LNCaP clone FGC (cell line): Measurements from ENCODE around the gene ZNF512B.
A peak's percentile ranks its signal among the peaks of the same experiment; 100 is the strongest.
"Not testable (repeated sequence)": the region's sequence is repeated elsewhere in the genome, so short reads cannot be mapped to it uniquely, and the experiment has no call there.

Source experiments
- DNase-seq: peaks from one replicate; pipeline ENCODE4 v3.0.0-alpha.2; 2011; ENCODE audit warnings: low read depth
- H3K4me3 ChIP-seq: 2 replicates; pipeline ENCODE4 v1.5.1; 2011; ENCODE audit warnings: mild to moderate bottlenecking, low read depth, low read length, control low read depth
- CTCF ChIP-seq: IDR thresholded peaks from 2 replicates; pipeline ENCODE4 v1.5.1; 2012; ENCODE audit warnings: mild to moderate bottlenecking; ENCODE audit not compliant: control insufficient read depth, insufficient read depth; ENCODE audit errors: extremely low read depth

ZNF512B gene, protein sequence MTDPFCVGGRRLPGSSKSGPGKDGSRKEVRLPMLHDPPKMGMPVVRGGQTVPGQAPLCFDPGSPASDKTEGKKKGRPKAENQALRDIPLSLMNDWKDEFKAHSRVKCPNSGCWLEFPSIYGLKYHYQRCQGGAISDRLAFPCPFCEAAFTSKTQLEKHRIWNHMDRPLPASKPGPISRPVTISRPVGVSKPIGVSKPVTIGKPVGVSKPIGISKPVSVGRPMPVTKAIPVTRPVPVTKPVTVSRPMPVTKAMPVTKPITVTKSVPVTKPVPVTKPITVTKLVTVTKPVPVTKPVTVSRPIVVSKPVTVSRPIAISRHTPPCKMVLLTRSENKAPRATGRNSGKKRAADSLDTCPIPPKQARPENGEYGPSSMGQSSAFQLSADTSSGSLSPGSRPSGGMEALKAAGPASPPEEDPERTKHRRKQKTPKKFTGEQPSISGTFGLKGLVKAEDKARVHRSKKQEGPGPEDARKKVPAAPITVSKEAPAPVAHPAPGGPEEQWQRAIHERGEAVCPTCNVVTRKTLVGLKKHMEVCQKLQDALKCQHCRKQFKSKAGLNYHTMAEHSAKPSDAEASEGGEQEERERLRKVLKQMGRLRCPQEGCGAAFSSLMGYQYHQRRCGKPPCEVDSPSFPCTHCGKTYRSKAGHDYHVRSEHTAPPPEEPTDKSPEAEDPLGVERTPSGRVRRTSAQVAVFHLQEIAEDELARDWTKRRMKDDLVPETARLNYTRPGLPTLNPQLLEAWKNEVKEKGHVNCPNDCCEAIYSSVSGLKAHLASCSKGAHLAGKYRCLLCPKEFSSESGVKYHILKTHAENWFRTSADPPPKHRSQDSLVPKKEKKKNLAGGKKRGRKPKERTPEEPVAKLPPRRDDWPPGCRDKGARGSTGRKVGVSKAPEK

GRCh38 chr20:63969838-63970713, at the start of gene ZNF512B:
TSS of gene ZNF512B (minus strand) at chr20:63969930. CDS start at chr20:63967950, 1,980 bp downstream.
- no peak for DNase-seq
- peak within 1 kb of the TSS; percentile 72 for H3K4me3 ChIP-seq
- TF ChIP-seq CTCF = 0 out of 2 replicates have a peak, but pooled peaks have one; percentile 1

- no peak overlapping the region for H3K4me3 ChIP-seq
- TF ChIP-seq CTCF = no peak
- DNase-seq = no peak
These were observed 45.9 kb upstream of the ZNF512B start for GRCh38 chr20:64015635-64016034.

GRCh38 chr20:64012385-64013154, 42.8 kb upstream of the ZNF512B start:
- not testable (repeated sequence) for H3K4me3 ChIP-seq, DNase-seq

- no peak overlapping the region for H3K4me3 ChIP-seq
- no peak for DNase-seq
- TF ChIP-seq CTCF = no peak
These were observed 41.6 kb upstream of the ZNF512B start for GRCh38 chr20:64011366-64011779.

DNA sequence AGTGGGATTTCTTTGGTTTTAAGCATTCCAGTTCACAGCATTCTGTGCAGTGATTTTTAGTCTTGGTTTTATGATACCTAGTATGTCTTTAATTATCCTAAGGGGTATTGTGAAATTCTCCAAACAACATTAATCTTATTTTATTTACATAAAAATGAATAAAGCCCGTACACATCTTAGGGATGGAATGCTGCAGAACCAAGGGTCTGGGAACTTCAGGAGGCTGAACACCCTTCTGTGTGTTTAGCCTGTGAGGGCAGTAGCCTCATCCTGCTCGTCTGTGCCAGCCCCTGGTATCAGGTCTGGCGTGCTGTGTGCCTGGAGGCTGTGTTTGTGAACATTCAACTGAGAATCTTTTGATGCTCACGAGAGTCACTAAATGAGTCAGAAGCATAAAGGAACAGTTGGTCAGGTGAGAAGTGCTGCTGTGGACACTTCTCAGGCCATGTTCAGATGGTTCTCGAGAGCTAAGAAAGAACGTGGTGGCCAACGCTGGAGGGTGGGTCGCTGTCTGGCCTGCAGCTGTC, 41.0 kb upstream of the ZNF512B start:
- H3K4me3 ChIP-seq = no peak overlapping the region
- TF ChIP-seq CTCF = no peak
- no peak for DNase-seq

GRCh38 chr20:64009811-64010387, 40.2 kb upstream of the ZNF512B start:
- H3K4me3 ChIP-seq = no peak overlapping the region
- TF ChIP-seq CTCF = no peak
- no peak for DNase-seq
